ENCODE measurements around the gene CLCNKB.
A peak's percentile ranks its signal among the peaks of the same experiment; 100 is the strongest.

- TF ChIP-seq RAD21 (IDR thresholded peaks at IDR 0.05; ENCODE audit: low read length) (peak; percentile 53), CTCF (conservative IDR thresholded peaks at IDR 0.05; ENCODE audit: low read depth, low read length) (peak; percentile 40), MAFK (IDR thresholded peaks at IDR 0.05; ENCODE audit: low read depth, low read length) (no peak), CEBPB (IDR thresholded peaks at IDR 0.05; ENCODE audit: low read depth, low read length) (no peak), ELK1 (IDR thresholded peaks at IDR 0.05; ENCODE audit: borderline replicate concordance, low read depth, low read length) (no peak), USF2 (IDR thresholded peaks at IDR 0.05; ENCODE audit: low read depth, low read length) (no peak), RFX5 (IDR thresholded peaks at IDR 0.05; ENCODE audit: low read depth, low read length) (no peak), RCOR1 (IDR thresholded peaks at IDR 0.05; ENCODE audit: insufficient replicate concordance, low read length) (no peak), POLR2A (IDR thresholded peaks at IDR 0.05; ENCODE audit: low read depth, low read length) (no peak), BHLHE40 (IDR thresholded peaks at IDR 0.05; ENCODE audit: low read depth, low read length) (no peak)
These were observed 36.8 kb upstream of the CLCNKB start for GRCh38 chr1:16006552-16007485.
